ENCODE results near the gene ASXL1. TPM values are rescaled to one million over a fixed set of nuclear protein-coding genes. Genes with fewer than 3 reads are reported as not detected.

The ASXL1 gene
- total and polyA plus RNA-seq, 4 donors = 24.2 to 96.4 (median 44.4) TPM

DNA sequence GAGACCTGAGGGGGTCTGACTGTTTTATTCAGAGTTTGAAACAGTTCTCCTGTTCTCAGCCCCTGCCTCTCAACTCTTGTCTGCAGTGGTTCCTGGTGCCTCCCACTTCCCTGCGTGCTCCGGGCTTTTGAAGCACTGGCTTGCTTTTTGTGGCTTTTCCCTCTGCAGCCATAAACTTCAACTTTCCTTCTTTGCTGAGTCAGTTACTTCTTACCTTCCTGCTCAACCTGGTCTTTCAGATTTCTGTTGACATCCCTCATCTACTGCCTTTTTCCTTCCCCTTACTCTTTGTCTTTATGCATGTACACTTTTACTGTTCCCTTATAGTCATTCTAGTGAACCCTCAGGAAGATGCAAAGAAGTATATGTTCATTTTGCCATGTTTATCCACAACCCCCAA is 57.4 kb downstream of the ASXL1 start:
- no peak for ATAC-seq (ENCODE audit: insufficient read depth, low FRiP score)
- DNase-seq = no peak
- no peak overlapping the region for H3K27ac ChIP-seq (ENCODE audit: low read depth in 1 of 2, low read length in 1 of 2)

DNA sequence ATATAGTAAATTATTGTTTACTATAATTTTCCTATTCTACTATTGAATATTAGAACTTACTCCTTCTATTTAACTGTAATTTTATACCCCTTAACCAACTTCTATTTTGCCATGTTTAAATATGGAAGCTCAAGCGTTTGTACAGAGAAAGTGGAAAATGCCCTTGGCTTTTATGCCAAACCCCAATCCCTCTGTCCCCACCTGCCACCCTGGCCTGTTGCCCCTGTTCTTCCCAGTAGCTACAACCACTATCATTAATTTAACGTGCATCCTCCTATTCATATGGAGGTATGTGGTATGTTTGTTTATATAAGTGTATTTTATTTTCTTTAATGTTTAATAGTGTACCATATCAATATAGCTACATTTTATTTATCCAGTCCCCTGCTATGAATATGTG is 58.1 kb downstream of the ASXL1 start:
- Histone ChIP-seq H3K9ac (ENCODE audit: insufficient read depth in 1 of 2, low read length in 2 of 2) (no peak overlapping the region), H3K36me3 (ENCODE audit: control insufficient read depth in 4 of 4, insufficient read depth in 4 of 4, low read length in 4 of 4) (no peaks in the 10 kb centered on the region), H3K27me3 (ENCODE audit: control insufficient read depth in 3 of 3, insufficient read depth in 3 of 3, low read length in 2 of 3) (no peaks in the 10 kb centered on the region), H3K4me1 (ENCODE audit: control insufficient read depth in 5 of 5, insufficient read depth in 5 of 5, low read length in 5 of 5) (peaks cover 0 to 3% (median 0%) of the 10 kb centered on the region in 5 donors), H3K4me3 (no peak overlapping the region), H3K27ac (ENCODE audit: low read depth in 1 of 2, low read length in 1 of 2) (no peak overlapping the region), H3K9me3 (ENCODE audit: control insufficient read depth in 4 of 4, insufficient read depth in 3 of 4, low read length in 3 of 4) (no peaks in the 10 kb centered on the region)
- ATAC-seq (ENCODE audit: insufficient read depth, low FRiP score) = no peak
- TF ChIP-seq, protein P1, sequence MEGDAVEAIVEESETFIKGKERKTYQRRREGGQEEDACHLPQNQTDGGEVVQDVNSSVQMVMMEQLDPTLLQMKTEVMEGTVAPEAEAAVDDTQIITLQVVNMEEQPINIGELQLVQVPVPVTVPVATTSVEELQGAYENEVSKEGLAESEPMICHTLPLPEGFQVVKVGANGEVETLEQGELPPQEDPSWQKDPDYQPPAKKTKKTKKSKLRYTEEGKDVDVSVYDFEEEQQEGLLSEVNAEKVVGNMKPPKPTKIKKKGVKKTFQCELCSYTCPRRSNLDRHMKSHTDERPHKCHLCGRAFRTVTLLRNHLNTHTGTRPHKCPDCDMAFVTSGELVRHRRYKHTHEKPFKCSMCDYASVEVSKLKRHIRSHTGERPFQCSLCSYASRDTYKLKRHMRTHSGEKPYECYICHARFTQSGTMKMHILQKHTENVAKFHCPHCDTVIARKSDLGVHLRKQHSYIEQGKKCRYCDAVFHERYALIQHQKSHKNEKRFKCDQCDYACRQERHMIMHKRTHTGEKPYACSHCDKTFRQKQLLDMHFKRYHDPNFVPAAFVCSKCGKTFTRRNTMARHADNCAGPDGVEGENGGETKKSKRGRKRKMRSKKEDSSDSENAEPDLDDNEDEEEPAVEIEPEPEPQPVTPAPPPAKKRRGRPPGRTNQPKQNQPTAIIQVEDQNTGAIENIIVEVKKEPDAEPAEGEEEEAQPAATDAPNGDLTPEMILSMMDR (IDR thresholded peaks at IDR 0.05; ENCODE audit: control extremely low read depth, extremely low read depth) = no peak
- 82 to 89% methylated on average over 2 of the region's 2 CpGs for WGBS, 2 donors
- no peak for DNase-seq

More for the DNA sequence above, 57.4 kb downstream of the ASXL1 start:
- H3K4me3 ChIP-seq = no peak overlapping the region
- H3K9me3 ChIP-seq (ENCODE audit: control insufficient read depth in 4 of 4, insufficient read depth in 3 of 4, low read length in 3 of 4) = no peaks in the 10 kb centered on the region
- no peaks in the 10 kb centered on the region for H3K36me3 ChIP-seq (ENCODE audit: control insufficient read depth in 4 of 4, insufficient read depth in 4 of 4, low read length in 4 of 4)
- H3K27me3 ChIP-seq (ENCODE audit: control insufficient read depth in 3 of 3, insufficient read depth in 3 of 3, low read length in 2 of 3) = no peaks in the 10 kb centered on the region
- peaks cover 0 to 3% (median 0%) of the 10 kb centered on the region in 5 donors for H3K4me1 ChIP-seq (ENCODE audit: control insufficient read depth in 5 of 5, insufficient read depth in 5 of 5, low read length in 5 of 5)
- WGBS, 2 donors = 21 to 29% methylated on average over 2 of the region's 2 CpGs
- TF ChIP-seq, protein P1 (IDR thresholded peaks at IDR 0.05; ENCODE audit: control extremely low read depth, extremely low read depth) = no peak
- H3K9ac ChIP-seq (ENCODE audit: insufficient read depth in 1 of 2, low read length in 2 of 2) = no peak overlapping the region

DNA sequence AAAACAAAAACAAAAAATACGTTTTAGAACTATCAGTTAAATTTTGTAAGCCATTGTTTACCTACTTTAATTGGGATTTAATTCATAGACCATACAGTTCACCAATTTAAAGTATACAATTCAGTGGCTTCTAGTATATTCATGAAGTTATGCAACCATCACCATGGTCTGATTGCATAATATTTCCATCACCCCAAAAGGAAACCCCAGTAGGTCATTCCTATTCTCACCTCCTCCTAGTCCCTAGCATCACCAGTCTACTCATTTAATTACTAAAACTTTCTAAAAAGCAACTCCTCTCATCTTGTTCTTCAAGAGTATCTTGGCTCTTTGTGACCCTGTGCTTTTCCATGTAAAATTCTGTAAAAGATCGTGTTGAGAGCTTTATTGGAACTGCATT is 60.2 kb downstream of the ASXL1 start:
- H3K9me3 ChIP-seq (ENCODE audit: control insufficient read depth in 4 of 4, insufficient read depth in 3 of 4, low read length in 3 of 4) = no peaks in the 10 kb centered on the region
- 74 to 93% methylated on average over 2 of the region's 2 CpGs for WGBS, 2 donors
- peaks cover 0 to 1% (median 0%) of the 10 kb centered on the region in 5 donors for H3K4me1 ChIP-seq (ENCODE audit: control insufficient read depth in 5 of 5, insufficient read depth in 5 of 5, low read length in 5 of 5)
- ATAC-seq (ENCODE audit: insufficient read depth, low FRiP score) (no peak), DNase-seq (no peak)
- no peak overlapping the region for H3K9ac ChIP-seq (ENCODE audit: insufficient read depth in 1 of 2, low read length in 2 of 2)
- H3K27me3 ChIP-seq (ENCODE audit: control insufficient read depth in 3 of 3, insufficient read depth in 3 of 3, low read length in 2 of 3) = no peaks in the 10 kb centered on the region
- H3K27ac ChIP-seq (ENCODE audit: low read depth in 1 of 2, low read length in 1 of 2) = no peak overlapping the region
- no peak overlapping the region for H3K4me3 ChIP-seq
- no peaks in the 10 kb centered on the region for H3K36me3 ChIP-seq (ENCODE audit: control insufficient read depth in 4 of 4, insufficient read depth in 4 of 4, low read length in 4 of 4)
- TF ChIP-seq, protein P1 (IDR thresholded peaks at IDR 0.05; ENCODE audit: control extremely low read depth, extremely low read depth) = no peak

DNA sequence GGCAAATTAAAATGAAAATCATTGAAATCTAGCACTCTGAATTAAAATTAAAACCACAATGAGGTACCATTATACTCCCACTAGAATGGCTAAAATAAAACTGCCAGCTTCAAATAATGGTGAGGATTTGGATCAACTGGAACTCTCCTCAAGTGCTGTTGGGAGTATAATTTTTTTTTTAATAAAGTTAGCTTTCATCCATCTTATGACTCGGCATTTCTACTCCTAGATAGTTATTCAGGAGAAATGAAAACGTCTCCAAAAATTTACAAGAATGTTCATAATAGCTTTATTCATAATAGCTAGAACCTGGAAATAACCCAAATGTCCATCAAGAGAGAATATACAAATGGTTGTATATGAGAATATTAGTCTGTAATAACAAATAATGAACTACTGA is 63.2 kb downstream of the ASXL1 start:
- DNase-seq (no peak), ATAC-seq (ENCODE audit: insufficient read depth, low FRiP score) (no peak)
- H3K9me3 ChIP-seq (ENCODE audit: control insufficient read depth in 4 of 4, insufficient read depth in 3 of 4, low read length in 3 of 4) = peaks cover 0 to 3% (median 0%) of the 10 kb centered on the region in 4 donors
- H3K27me3 ChIP-seq (ENCODE audit: control insufficient read depth in 3 of 3, insufficient read depth in 3 of 3, low read length in 2 of 3) = no peaks in the 10 kb centered on the region
- TF ChIP-seq, protein P1 (IDR thresholded peaks at IDR 0.05; ENCODE audit: control extremely low read depth, extremely low read depth) = no peak
- H3K36me3 ChIP-seq (ENCODE audit: control insufficient read depth in 4 of 4, insufficient read depth in 4 of 4, low read length in 4 of 4) = peaks cover 0 to 2% (median 0%) of the 10 kb centered on the region in 4 donors
- WGBS, 2 donors = 49 to 81% methylated on average over 2 of the region's 2 CpGs
- no peak overlapping the region for H3K9ac ChIP-seq (ENCODE audit: insufficient read depth in 1 of 2, low read length in 2 of 2)
- no peak overlapping the region for H3K4me3 ChIP-seq
- no peak overlapping the region for H3K27ac ChIP-seq (ENCODE audit: low read depth in 1 of 2, low read length in 1 of 2)
- peaks cover 0 to 2% (median 0%) of the 10 kb centered on the region in 5 donors for H3K4me1 ChIP-seq (ENCODE audit: control insufficient read depth in 5 of 5, insufficient read depth in 5 of 5, low read length in 5 of 5)

All from lung (tissue), 12 donors.